ENCODE data around the gene LCN9. TPM values are rescaled to one million over a fixed set of nuclear protein-coding genes. Genes with fewer than 3 reads are reported as not detected.

LCN9 gene, protein sequence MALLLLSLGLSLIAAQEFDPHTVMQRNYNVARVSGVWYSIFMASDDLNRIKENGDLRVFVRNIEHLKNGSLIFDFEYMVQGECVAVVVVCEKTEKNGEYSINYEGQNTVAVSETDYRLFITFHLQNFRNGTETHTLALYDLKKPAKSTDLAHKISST
- not detected in 2 replicates for total RNA-seq (2016; rRNA removed; fragmentation: Illumina TruSeq; extraction: Trizol)
- not detected in 2 replicates for total RNA-seq (2016; cell fraction: cytosol; rRNA removed; fragmentation: Illumina TruSeq; extraction: Trizol; ENCODE audit: low read depth)
- total RNA-seq (2016; cell fraction: insoluble cytoplasmic fraction; rRNA removed; fragmentation: Illumina TruSeq; extraction: Trizol), result not detected in 2 replicates
- not detected in 2 replicates for total RNA-seq (2016; cell fraction: membrane; rRNA removed; fragmentation: Illumina TruSeq; extraction: Trizol)
- total RNA-seq (2016; cell fraction: nucleus; rRNA removed; fragmentation: Illumina TruSeq; extraction: Trizol), result not detected in 2 replicates
- polyA plus RNA-seq (2011; rRNA removed), result not detected in 2 replicates
- polyA plus RNA-seq (2011; cell fraction: cytosol; rRNA removed), result not detected in 2 replicates
- not detected in 2 replicates for polyA plus RNA-seq (2011; cell fraction: nucleus; rRNA removed)
- not detected in 2 replicates for polyA plus RNA-seq (2012)
- polyA plus RNA-seq (2016; cell fraction: cytosol; fragmentation: Illumina TruSeq; extraction: Trizol; ENCODE audit: low read depth), result not detected in 2 replicates
- not detected in 2 replicates for polyA plus RNA-seq (2016; cell fraction: insoluble cytoplasmic fraction; fragmentation: Illumina TruSeq; extraction: Trizol; ENCODE audit: low read depth)
- not detected in 2 replicates for polyA plus RNA-seq (2016; cell fraction: membrane; fragmentation: Illumina TruSeq; extraction: Trizol; ENCODE audit: low read depth)
- polyA plus RNA-seq (2016; cell fraction: nucleus; fragmentation: Illumina TruSeq; extraction: Trizol; ENCODE audit: insufficient read depth, low read depth), result not detected in 2 replicates
- polyA minus RNA-seq (2011; rRNA and poly(A)+ RNA removed; ENCODE audit: low replicate concordance), result not detected in 2 replicates
- not detected in 2 replicates for polyA minus RNA-seq (2011; cell fraction: cytosol; rRNA and poly(A)+ RNA removed)
- not detected in 2 replicates for polyA minus RNA-seq (2011; cell fraction: nucleus; rRNA and poly(A)+ RNA removed)
- Bru-seq, nascent RNA, result not detected
- not detected for BruChase-seq, experiment 1, labeled RNA remaining after a 6-hour chase
- not detected for BruChase-seq, experiment 2, labeled RNA remaining after a 2-hour chase
- long read RNA-seq, experiment 1, result 0 reads
- long read RNA-seq, experiment 2, result 0 reads

DNA sequence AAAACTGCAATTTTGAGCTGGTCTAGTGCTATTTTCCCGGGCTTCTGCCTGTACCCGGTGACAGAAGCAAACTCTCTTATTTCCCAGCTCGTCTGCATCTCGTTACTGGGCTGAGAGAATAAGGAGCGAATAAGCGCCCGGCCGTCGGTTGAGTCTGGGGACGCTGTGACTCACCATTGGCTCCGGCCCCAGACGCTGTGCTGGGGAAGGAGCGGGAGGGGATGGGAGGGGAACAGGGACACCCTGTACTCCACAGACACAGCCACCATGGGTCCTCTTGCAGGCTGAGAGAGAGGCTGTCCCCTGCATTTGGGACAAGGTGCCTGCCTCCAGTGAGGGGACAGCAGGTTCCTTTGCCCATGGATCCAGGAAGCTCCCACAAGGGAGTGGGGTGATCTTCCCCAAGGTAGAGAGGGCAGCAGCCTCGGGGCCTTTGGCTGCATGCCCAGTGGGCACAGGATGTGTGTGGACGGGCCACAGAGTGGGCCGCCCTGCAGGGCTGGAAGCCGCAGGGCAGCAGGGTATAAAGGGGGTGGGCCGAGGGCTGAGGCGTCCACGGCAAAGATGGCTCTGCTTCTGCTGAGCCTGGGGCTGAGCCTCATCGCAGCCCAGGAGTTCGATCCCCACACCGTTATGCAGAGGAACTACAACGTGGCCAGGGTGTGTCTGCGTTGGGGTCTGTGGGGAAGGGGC, at the start of gene LCN9:
Gene LCN9 (plus strand): TSS at position 552 of the 693 bp plus-strand sequence. CDS start 13 bp downstream, at position 565.
- Histone ChIP-seq H3K27ac (ENCODE audit: extremely low read length, insufficient read depth, low read length) (no peak within 1 kb of the TSS), H3K27me3 (ENCODE audit: control insufficient read depth in 1 of 2, insufficient read depth in 2 of 2, low read length in 2 of 2) (peaks cover 9 to 64% of the 10 kb centered on the region in 2 experiments), H4K20me1 (ENCODE audit: insufficient read depth, low read length) (0 out of 2 replicates have a peak, but pooled peaks cover 2% of the 10 kb centered on the region), H3K9me3 (ENCODE audit: low read length) (no peaks in the 10 kb centered on the region), H3K9ac (ENCODE audit: insufficient read depth, low read depth, low read length) (no peak within 1 kb of the TSS), H3K36me3 (replicated peaks in 1 of 2; ENCODE audit: control insufficient read depth in 1 of 2, insufficient read depth in 2 of 2, low read length in 2 of 2) (no peaks in the 10 kb centered on the region), H3K4me1 (ENCODE audit: insufficient read depth, low read length) (0 out of 2 replicates have a peak, but pooled peaks cover 5% of the 10 kb centered on the region), H3K79me2 (ENCODE audit: insufficient read depth, low read length) (no peaks in the 10 kb centered on the region), H2AFZ (ENCODE audit: low read length) (no peak within 1 kb of the TSS), H3K4me2 (ENCODE audit: low read depth, low read length) (no peak within 1 kb of the TSS), H3K4me3 (replicated peaks in 1 of 3; ENCODE audit: insufficient read depth in 1 of 3, low read depth in 2 of 3, low read length in 3 of 3) (no peak within 1 kb of the TSS)
- intact Hi-C loops (cut with micrococcal nuclease; ENCODE audit: unreplicated experiment) (no loop called here), in situ Hi-C loops (cut with HindIII; ENCODE audit: extremely low pct_ligation_motif_present, low pct_unique_long_range_greater_than_20kb) (no loop called here)
- POLR2A ChIA-PET, result no interaction called here
- no peak for FAIRE-seq
- no TSS peak for BruUV-seq (replicated peaks)
- no peak for ATAC-seq
- WGBS (ENCODE audit: low lambda C conversion rate), result 26% methylated on average over 13 of the region's 25 CpGs
- no peak for DNase-seq (ENCODE audit: low spot score)
- CTCF ChIA-PET (ENCODE audit: low intra/inter-chr PET ratio, low total read pairs), result no interaction called here
- TF ChIP-seq, protein P1, sequence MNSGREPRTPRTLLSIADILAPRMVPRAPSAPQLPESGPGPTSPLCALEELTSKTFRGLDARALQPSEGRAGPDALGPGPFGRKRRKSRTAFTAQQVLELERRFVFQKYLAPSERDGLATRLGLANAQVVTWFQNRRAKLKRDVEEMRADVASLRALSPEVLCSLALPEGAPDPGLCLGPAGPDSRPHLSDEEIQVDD (CRISPR knock-in tag; IDR thresholded peaks at IDR 0.05; ENCODE audit: borderline replicate concordance), result no peak
- TF ChIP-seq ZNF569 (CRISPR knock-in tag; IDR thresholded peaks at IDR 0.05; ENCODE audit: borderline replicate concordance) (no peak), ZNF616 (CRISPR knock-in tag; IDR thresholded peaks at IDR 0.05; ENCODE audit: low read depth) (no peak), ZKSCAN8 (CRISPR knock-in tag; IDR thresholded peaks at IDR 0.05; ENCODE audit: borderline replicate concordance) (no peak), AKAP8 (CRISPR knock-in tag; IDR thresholded peaks at IDR 0.05) (no peak), ESRRA (CRISPR knock-in tag; IDR thresholded peaks at IDR 0.05; ENCODE audit: low read depth) (no peak), SNAI1 (CRISPR knock-in tag; IDR thresholded peaks at IDR 0.05; ENCODE audit: borderline replicate concordance) (no peak), REXO4 (CRISPR knock-in tag; IDR thresholded peaks at IDR 0.05; ENCODE audit: borderline replicate concordance) (no peak), KDM2A (CRISPR knock-in tag; IDR thresholded peaks at IDR 0.05; ENCODE audit: borderline replicate concordance, low read depth) (no peak), ATF7-NPFF (CRISPR knock-in tag; IDR thresholded peaks at IDR 0.05; ENCODE audit: low read depth) (no peak), KDM5B (CRISPR knock-in tag; IDR thresholded peaks at IDR 0.05; ENCODE audit: borderline replicate concordance) (no peak), PLRG1 (conservative IDR thresholded peaks at IDR 0.05) (no peak)
- TF ChIP-seq, protein P2, sequence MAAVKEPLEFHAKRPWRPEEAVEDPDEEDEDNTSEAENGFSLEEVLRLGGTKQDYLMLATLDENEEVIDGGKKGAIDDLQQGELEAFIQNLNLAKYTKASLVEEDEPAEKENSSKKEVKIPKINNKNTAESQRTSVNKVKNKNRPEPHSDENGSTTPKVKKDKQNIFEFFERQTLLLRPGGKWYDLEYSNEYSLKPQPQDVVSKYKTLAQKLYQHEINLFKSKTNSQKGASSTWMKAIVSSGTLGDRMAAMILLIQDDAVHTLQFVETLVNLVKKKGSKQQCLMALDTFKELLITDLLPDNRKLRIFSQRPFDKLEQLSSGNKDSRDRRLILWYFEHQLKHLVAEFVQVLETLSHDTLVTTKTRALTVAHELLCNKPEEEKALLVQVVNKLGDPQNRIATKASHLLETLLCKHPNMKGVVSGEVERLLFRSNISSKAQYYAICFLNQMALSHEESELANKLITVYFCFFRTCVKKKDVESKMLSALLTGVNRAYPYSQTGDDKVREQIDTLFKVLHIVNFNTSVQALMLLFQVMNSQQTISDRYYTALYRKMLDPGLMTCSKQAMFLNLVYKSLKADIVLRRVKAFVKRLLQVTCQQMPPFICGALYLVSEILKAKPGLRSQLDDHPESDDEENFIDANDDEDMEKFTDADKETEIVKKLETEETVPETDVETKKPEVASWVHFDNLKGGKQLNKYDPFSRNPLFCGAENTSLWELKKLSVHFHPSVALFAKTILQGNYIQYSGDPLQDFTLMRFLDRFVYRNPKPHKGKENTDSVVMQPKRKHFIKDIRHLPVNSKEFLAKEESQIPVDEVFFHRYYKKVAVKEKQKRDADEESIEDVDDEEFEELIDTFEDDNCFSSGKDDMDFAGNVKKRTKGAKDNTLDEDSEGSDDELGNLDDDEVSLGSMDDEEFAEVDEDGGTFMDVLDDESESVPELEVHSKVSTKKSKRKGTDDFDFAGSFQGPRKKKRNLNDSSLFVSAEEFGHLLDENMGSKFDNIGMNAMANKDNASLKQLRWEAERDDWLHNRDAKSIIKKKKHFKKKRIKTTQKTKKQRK (IDR thresholded peaks at IDR 0.05; ENCODE audit: low read length), result no peak
- TF ChIP-seq, protein P3, sequence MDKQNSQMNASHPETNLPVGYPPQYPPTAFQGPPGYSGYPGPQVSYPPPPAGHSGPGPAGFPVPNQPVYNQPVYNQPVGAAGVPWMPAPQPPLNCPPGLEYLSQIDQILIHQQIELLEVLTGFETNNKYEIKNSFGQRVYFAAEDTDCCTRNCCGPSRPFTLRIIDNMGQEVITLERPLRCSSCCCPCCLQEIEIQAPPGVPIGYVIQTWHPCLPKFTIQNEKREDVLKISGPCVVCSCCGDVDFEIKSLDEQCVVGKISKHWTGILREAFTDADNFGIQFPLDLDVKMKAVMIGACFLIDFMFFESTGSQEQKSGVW (CRISPR knock-in tag; IDR thresholded peaks at IDR 0.05; ENCODE audit: borderline replicate concordance), result no peak
